GM12872 (cell line): ENCODE measurements around the gene NFYB.

Source experiments
- TF ChIP-seq, protein P1 (sequence below): IDR thresholded peaks from 3 replicates; pipeline ENCODE4 v1.5.1; 2011; ENCODE audit warnings: low read depth, mild to moderate bottlenecking, low read length, moderate library complexity; ENCODE audit not compliant: insufficient read depth

NFYB gene

DNA sequence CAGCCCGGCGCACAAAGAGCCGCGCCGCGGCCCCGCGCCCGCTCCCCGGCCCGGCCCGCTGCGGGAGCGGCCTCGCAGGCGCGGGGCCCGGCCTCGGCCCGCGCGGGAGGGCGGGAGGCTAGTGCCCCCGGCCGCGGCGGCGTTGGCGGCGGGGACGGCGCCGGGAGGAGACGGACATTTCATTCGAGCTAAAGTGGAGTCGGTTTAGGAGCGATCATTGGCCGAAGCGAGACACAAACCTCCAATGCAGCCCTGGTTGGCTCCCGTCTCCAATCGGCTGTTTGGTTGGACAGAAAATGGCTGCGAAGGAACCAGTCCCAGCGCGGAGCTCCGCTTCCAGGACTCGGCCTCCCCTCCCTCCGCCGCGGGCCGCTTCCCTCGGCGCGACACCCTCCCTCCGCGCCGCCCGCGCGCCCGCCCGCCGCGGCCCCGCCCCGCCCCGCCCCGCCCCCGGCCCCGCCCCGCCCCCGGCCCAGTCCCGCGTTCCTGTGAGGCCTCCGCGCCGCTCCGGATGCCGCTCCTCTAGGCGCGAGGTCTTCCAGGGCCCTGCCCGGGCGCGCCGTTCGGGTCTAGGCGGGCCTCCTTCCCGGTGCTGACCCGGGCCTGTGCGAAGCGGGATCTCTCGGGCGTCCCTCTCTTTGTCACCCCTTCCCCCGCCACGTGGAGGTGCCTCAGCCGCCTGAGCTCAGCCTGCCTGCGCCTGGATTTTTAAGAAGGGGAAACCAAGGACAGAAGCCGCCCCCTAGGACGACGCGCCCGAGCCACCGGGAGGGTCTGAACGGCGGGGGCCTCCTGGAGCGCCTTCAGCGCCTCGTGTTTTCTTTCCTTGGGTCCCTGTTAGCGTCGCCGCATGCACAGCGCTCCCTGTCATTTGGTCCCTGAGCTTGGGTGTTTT lies at the start of gene NFYB:
NFYB (minus strand) TSS at position 309 of the 895 bp plus-strand sequence. CDS start 2,757 bp downstream, outside the sequence.
- TF ChIP-seq, protein P1, sequence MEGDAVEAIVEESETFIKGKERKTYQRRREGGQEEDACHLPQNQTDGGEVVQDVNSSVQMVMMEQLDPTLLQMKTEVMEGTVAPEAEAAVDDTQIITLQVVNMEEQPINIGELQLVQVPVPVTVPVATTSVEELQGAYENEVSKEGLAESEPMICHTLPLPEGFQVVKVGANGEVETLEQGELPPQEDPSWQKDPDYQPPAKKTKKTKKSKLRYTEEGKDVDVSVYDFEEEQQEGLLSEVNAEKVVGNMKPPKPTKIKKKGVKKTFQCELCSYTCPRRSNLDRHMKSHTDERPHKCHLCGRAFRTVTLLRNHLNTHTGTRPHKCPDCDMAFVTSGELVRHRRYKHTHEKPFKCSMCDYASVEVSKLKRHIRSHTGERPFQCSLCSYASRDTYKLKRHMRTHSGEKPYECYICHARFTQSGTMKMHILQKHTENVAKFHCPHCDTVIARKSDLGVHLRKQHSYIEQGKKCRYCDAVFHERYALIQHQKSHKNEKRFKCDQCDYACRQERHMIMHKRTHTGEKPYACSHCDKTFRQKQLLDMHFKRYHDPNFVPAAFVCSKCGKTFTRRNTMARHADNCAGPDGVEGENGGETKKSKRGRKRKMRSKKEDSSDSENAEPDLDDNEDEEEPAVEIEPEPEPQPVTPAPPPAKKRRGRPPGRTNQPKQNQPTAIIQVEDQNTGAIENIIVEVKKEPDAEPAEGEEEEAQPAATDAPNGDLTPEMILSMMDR: no peak

GRCh38 chr12:104187446-104188155 lies 49.6 kb upstream of the NFYB start:
- TF ChIP-seq, protein P1: no peak

- TF ChIP-seq, protein P1: no peak
Measured at GRCh38 chr12:104183443-104183842, 45.4 kb upstream of the NFYB start.

DNA sequence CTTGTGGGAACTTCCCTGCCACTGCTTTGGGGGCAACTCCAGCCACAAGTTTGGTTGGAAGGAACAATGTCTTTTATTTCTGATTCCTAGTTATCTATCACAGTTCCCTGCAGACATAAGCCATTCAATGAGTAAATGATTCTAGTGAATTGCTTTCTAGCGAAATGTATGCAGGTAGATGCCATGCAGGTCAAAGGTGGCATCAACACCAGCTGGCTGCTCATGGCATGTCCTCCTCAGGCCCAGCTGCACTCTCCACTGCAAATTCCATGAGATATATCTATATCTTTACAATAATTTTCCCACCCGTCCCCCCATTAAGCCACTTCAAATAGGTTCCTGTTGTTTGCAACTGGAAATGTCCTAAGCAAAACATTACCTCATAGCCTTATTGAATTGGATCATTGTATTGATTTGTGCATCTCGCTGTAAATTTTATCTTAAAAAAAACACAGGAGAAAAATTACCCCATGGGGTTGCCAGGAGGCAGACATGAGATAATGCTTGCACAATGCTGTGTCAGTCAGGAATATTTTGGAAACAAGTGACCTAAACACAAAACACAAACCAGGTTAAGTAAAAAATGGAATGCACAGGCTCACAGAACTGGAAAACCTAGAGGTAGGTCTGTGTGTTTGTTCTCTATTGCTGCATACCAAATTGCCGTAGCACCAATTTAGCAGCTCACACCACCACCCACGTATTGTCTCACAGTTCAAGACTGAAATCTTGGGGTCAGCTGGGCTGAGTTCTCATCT lies 44.8 kb upstream of the NFYB start:
- TF ChIP-seq, protein P1: no peak

DNA sequence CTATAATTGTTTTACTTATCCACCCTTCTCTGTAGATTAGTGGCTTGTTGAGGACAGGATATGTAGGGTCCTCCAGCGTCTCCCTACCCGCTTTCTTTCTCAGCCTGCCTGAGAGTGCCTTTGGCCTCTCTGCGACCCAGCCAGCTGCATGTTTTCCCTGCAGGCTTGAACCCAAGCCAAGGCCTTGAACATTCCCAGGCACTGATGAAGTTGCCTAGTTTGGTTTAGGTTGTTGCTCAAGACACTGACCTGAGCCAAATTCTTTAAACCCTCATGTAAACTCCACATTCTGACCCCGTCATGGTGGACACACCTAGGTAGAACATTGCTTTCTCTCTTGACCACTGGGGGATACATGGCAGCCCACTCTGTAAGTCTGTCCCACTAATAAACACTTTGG lies 44.1 kb upstream of the NFYB start:
- TF ChIP-seq, protein P1: no peak

- TF ChIP-seq, protein P1: no peak
Measured at GRCh38 chr12:104181313-104181712, 43.3 kb upstream of the NFYB start.

GRCh38 chr12:104180374-104180773 lies 42.4 kb upstream of the NFYB start:
- TF ChIP-seq, protein P1: no peak
